SK-MEL-5 (cell line): ENCODE measurements around the gene NADK. TPM values are rescaled to one million over a fixed set of nuclear protein-coding genes. Genes with fewer than 3 reads are reported as not detected.
"Not testable (repeated sequence)": the region's sequence is repeated elsewhere in the genome, so short reads cannot be mapped to it uniquely, and the experiment has no call there.

Source experiments
- DNase-seq: peaks from one replicate; pipeline ENCODE4 v3.0.0-alpha.2; 2016; ENCODE audit warnings: low read depth, low spot score
- in situ Hi-C: cut with HindIII; loops from 2 replicates; pipeline ENCODE4 v1.10.0; 2016; ENCODE audit warnings: low sequenced_read_pairs, high pct_unique_total_duplicates, low pct_unique_long_range_greater_than_20kb
- total RNA-seq: library from RNA; depleted of rRNA; stranded (reverse); fragments of >200 nt; shearing (Covaris generic); gene quantifications from 2 replicates; pipeline ENCODE4 v1.2.3, GENCODE V29; 2014; rRNA removed

Gene NADK
- total RNA-seq, 1 experiment from 2014 or later = 33.4 TPM

DNA sequence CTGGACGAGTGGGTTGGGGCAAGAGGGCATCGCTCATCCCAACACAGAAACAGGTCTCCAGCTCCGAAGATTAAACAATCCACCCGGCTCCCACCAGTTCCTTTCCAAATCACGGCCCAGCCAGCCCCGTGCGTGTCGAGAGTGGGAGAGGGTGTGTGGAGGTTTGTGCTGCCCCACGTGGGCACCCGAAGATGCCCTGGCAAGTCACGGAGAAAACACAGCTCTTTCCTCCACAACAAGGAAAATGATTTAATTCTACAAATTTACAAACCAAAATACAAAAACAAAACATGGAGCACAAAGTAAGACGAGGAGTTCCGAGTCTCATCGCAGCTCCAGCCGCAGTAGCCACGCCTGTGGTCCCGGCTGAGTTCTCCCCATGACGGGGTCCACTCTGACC, 75.8 kb downstream of the NADK start:
- in situ Hi-C loops = not testable (repeated sequence)

More for the DNA sequence above, 75.8 kb downstream of the NADK start:
- DNase-seq = not testable (repeated sequence)

Other genes with a start within 250 kb of the NADK start
- gene TMEM240, start 237.8 kb downstream of the NADK start, total RNA-seq = 0.29 TPM in 1 of 2 replicates, not detected in the other
- gene SSU72, start 203.6 kb downstream of the NADK start, total RNA-seq = 56.5 TPM in 2 replicates
- gene FNDC10, start 178.3 kb downstream of the NADK start, total RNA-seq = 6.6 and 7.1 TPM in 2 replicates
- 17.8 and 22.7 TPM in 2 replicates for gene MIB2, start 163.0 kb downstream of the NADK start, total RNA-seq
- gene MMP23B, start 146.3 kb downstream of the NADK start, total RNA-seq = not detected in 2 replicates
- gene CDK11B, start 119.5 kb downstream of the NADK start, total RNA-seq = 4.4 and 6.6 TPM in 2 replicates
- 7.7 and 9.0 TPM in 2 replicates for gene SLC35E2B, start 85.7 kb downstream of the NADK start, total RNA-seq
- gene CDK11A, start 54.1 kb downstream of the NADK start, total RNA-seq = 4.4 and 6.7 TPM in 2 replicates
- 50.5 and 51.2 TPM in 2 replicates for gene GNB1, start 112.6 kb upstream of the NADK start, total RNA-seq
- gene CALML6, start 136.8 kb upstream of the NADK start, total RNA-seq = 0.08 and 0.67 TPM in 2 replicates
- 0.67 TPM in 1 of 2 replicates, not detected in the other for gene TMEM52, start 140.8 kb upstream of the NADK start, total RNA-seq
- gene CFAP74, start 225.3 kb upstream of the NADK start, total RNA-seq = not detected in 2 replicates
- 0.16 and 0.45 TPM in 2 replicates for gene GABRD, start 240.9 kb upstream of the NADK start, total RNA-seq